NT2/D1 (cell line): ENCODE measurements around the gene TBC1D24.

Experiments
- YY1 ChIP-seq: IDR thresholded peaks from 2 replicates; pipeline ENCODE4 v1.6.1; 2011; ENCODE audit not compliant: insufficient read length, insufficient read depth
- ZNF274 ChIP-seq: IDR thresholded peaks from 2 replicates; pipeline ENCODE4 v1.6.1; 2011; ENCODE audit warnings: mild to moderate bottlenecking, low read depth, low read length

DNA sequence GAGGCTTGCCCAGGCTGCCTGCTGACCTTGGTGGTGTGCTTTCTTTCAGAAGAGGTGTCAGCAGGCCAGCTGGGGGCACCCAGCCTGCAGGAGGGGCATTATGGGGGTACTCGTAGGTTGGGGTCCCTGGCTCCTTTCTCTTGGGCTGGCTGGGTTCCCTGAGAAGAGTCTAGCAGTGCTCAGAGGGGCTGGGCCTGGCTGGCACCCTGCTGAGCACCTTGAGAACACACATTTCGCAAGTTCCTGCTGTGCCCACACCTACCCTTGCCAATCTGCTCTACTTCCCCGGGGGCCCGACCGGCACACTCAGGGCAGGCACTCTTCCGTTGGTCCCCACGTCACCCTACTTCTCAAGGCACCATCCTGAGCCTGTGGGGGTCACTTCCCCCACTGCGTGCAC is 51.2 kb downstream of the TBC1D24 start:
- TF ChIP-seq YY1 (no peak), ZNF274 (no peak)
